Transverse colon (tissue), 4 donors: ENCODE data around the gene CAMTA1.

ENCODE experiments used
- EP300 ChIP-seq: sonication (generic); formaldehyde crosslinking; IDR thresholded peaks from one replicate; pipeline ENCODE4 v1.6.1; 2017; ENCODE audit warnings: antibody characterized with exemption, low read depth
- POLR2A ChIP-seq: fragments of 450-650 bp; IDR thresholded peaks from one replicate; pipeline ENCODE4 v1.6.1; 2016; ENCODE audit warnings: antibody characterized with exemption, mild to moderate bottlenecking, moderate library complexity
- POLR2AphosphoS5 ChIP-seq, 3 donors: sonication (generic); formaldehyde crosslinking; IDR thresholded peaks; one replicate each; pipeline ENCODE4 v1.6.1; 2016; ENCODE audit warnings: antibody characterized with exemption in 3 of 3
- TF ChIP-seq, protein P1 (sequence below), 5 experiments: fragments of 200-600 bp in 3 of 5; fragments of 450-650 bp in 2 of 5; sonication (generic) in 3 of 5; IDR thresholded peaks; 1 replicate in 2 of 5; 2 replicates in 3 of 5; pipeline ENCODE4 v1.5.1; 2016 to 2017; ENCODE audit warnings: antibody characterized with exemption in 5 of 5, inconsistent platforms in 3 of 5, mild to moderate bottlenecking in 2 of 5, moderate library complexity in 1 of 5

DNA sequence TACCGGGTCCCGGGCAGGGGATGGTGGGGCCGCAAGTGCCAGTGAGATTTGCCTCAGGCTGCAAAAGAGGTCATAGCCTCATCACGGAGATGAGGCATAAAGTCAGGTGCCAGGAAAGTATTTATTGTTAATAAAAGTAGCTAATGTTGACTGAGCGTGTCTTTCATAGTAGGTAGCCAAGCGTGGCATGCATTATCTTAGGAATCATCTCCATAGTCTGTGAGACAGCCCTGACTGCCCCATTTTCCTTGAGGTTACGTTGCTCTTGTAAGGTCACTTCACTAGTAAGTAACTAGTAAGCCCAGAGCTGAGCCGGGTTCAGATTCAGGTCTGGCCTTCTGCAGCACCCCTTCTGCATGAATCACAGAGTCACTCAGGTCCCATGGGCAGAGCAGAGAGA lies 174.2 kb downstream of the CAMTA1 start:
- TF ChIP-seq POLR2A: no peak
- TF ChIP-seq, protein P1, sequence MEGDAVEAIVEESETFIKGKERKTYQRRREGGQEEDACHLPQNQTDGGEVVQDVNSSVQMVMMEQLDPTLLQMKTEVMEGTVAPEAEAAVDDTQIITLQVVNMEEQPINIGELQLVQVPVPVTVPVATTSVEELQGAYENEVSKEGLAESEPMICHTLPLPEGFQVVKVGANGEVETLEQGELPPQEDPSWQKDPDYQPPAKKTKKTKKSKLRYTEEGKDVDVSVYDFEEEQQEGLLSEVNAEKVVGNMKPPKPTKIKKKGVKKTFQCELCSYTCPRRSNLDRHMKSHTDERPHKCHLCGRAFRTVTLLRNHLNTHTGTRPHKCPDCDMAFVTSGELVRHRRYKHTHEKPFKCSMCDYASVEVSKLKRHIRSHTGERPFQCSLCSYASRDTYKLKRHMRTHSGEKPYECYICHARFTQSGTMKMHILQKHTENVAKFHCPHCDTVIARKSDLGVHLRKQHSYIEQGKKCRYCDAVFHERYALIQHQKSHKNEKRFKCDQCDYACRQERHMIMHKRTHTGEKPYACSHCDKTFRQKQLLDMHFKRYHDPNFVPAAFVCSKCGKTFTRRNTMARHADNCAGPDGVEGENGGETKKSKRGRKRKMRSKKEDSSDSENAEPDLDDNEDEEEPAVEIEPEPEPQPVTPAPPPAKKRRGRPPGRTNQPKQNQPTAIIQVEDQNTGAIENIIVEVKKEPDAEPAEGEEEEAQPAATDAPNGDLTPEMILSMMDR (IDR thresholded peaks at IDR 0.05): no peak
- no peak for TF ChIP-seq EP300
- TF ChIP-seq POLR2AphosphoS5 (IDR thresholded peaks at IDR 0.05): no peak
